Brain microvascular endothelial cell (primary cell): ENCODE data around the gene SH2B2.

Experiments used
- DNase-seq: peaks from one replicate; pipeline ENCODE4 v3.0.0-alpha.2; 2020
- H3K27ac ChIP-seq: fragments of 250-450 bp; sonication (Bioruptor Pico); 2 replicates; pipeline ENCODE4 v1.5.1; 2020; ENCODE audit warnings: mild to moderate bottlenecking, moderate library complexity
- H3K27me3 ChIP-seq: fragments of 250-450 bp; sonication (Bioruptor Pico); replicated peaks from 2 replicates; pipeline ENCODE4 v1.5.1; 2020; ENCODE audit warnings: mild to moderate bottlenecking
- H3K36me3 ChIP-seq: fragments of 250-450 bp; sonication (Bioruptor Pico); replicated peaks from 2 replicates; pipeline ENCODE4 v1.5.1; 2020; ENCODE audit warnings: mild to moderate bottlenecking
- H3K4me3 ChIP-seq: 2 replicates; pipeline ENCODE4 v1.5.1; 2011; ENCODE audit warnings: low read depth, mild to moderate bottlenecking, control low read depth, low read length, moderate library complexity
- CTCF ChIP-seq: IDR thresholded peaks from 2 replicates; pipeline ENCODE4 v1.5.1; 2011; ENCODE audit warnings: low read depth, mild to moderate bottlenecking, moderate library complexity, low read length, control low read depth, inconsistent platforms; ENCODE audit errors: missing control alignments
- in situ Hi-C: cut with HindIII; loops from 2 replicates; pipeline ENCODE4 v1.10.0; 2017; ENCODE audit warnings: low sequenced_read_pairs, low pct_ligation_motif_present

The SH2B2 gene

GRCh38 chr7:102285540-102286236 lies 980 bp upstream of the SH2B2 start:
- TF ChIP-seq CTCF = no peak
- no peak for DNase-seq
- Histone ChIP-seq H3K36me3 (no peaks in the 10 kb centered on the region), H3K27ac (no peak overlapping the region), H3K27me3 (no peaks in the 10 kb centered on the region), H3K4me3 (no peak overlapping the region)
- in situ Hi-C loops = loop anchor here (10.0 kb wide), 1 partner anchor 109 kb away; the partner anchor contains the start of gene PRKRIP1

GRCh38 chr7:102287111-102287980 lies 678 bp downstream of the SH2B2 start:
- H3K27me3 ChIP-seq = no peaks in the 10 kb centered on the region

GRCh38 chr7:102287981-102288278 lies 1.3 kb downstream of the SH2B2 start:
- H3K36me3 ChIP-seq = no peaks in the 10 kb centered on the region
- no peak overlapping the region for H3K27ac ChIP-seq
- no peak for DNase-seq
- no peak for TF ChIP-seq CTCF
- in situ Hi-C loops = loop anchor here (10.0 kb wide), 1 partner anchor 107 kb away; the partner anchor contains the start of gene PRKRIP1
- H3K4me3 ChIP-seq = peak overlapping the region; percentile 59
- no peaks in the 10 kb centered on the region for H3K27me3 ChIP-seq

More at GRCh38 chr7:102287111-102287980, 678 bp downstream of the SH2B2 start:
- no peak overlapping the region for H3K27ac ChIP-seq
- H3K4me3 ChIP-seq = peak overlapping the region; percentile 59
- no peak for TF ChIP-seq CTCF
- no peak for DNase-seq
- in situ Hi-C loops = loop anchor here (10.0 kb wide), 1 partner anchor 107 kb away; the partner anchor contains the start of gene PRKRIP1
- H3K36me3 ChIP-seq = no peaks in the 10 kb centered on the region

GRCh38 chr7:102288285-102288930 lies 1.7 kb downstream of the SH2B2 start:
- no peak for DNase-seq
- in situ Hi-C loops = loop anchor here (10.0 kb wide), 1 partner anchor 106 kb away; the partner anchor contains the start of gene PRKRIP1
- Histone ChIP-seq H3K27ac (no peak overlapping the region), H3K36me3 (no peaks in the 10 kb centered on the region), H3K27me3 (no peaks in the 10 kb centered on the region), H3K4me3 (no peak overlapping the region)
- TF ChIP-seq CTCF = peak; percentile 46

GRCh38 chr7:102289057-102289456 lies 2.4 kb downstream of the SH2B2 start:
- TF ChIP-seq CTCF = no peak
- H3K4me3 ChIP-seq = no peak overlapping the region
- no peak overlapping the region for H3K27ac ChIP-seq
- no peaks in the 10 kb centered on the region for H3K36me3 ChIP-seq
- in situ Hi-C loops = loop anchor here (10.0 kb wide), 1 partner anchor 106 kb away; the partner anchor contains the start of gene PRKRIP1
- no peak for DNase-seq
- H3K27me3 ChIP-seq = peaks cover 4% of the 10 kb centered on the region
